Right lobe of liver (tissue), 4 donors: ENCODE results near the gene TJP1.

Source experiments
- CTCF ChIP-seq, 4 donors: fragments of 200-600 bp in 3 of 4; fragments of 450-650 bp in 1 of 4; IDR thresholded peaks; one replicate each; pipeline versions ENCODE4 v1.5.1 to v1.8.0; 2016 to 2022; ENCODE audit warnings: antibody characterized with exemption in 4 of 4, mild to moderate bottlenecking in 2 of 4
- POLR2A ChIP-seq: fragments of 450-650 bp; IDR thresholded peaks from one replicate; pipeline ENCODE4 v1.6.1; 2017; ENCODE audit warnings: antibody characterized with exemption, mild to moderate bottlenecking
- donor health status: DM: no; HTN: no; CAD: no.
- donor health status: DM: no; HTN: no; CAD: no.
- donor health status: DM: no; HTN: yes; CAD: no.

GRCh38 chr15:29678504-29679034 is 143.7 kb downstream of the TJP1 start:
- TF ChIP-seq CTCF (IDR thresholded peaks at IDR 0.05) (no peak), POLR2A (no peak)
